GM04503 (cell line): Measurements from ENCODE around the gene SMIM35.
"Not testable (repeated sequence)": the region's sequence is repeated elsewhere in the genome, so short reads cannot be mapped to it uniquely, and the experiment has no call there.

Source experiments
- DNase-seq: peaks from one replicate; pipeline ENCODE4 v3.0.0-alpha.2; 2012; ENCODE audit warnings: low read depth

SMIM35 gene

GRCh38 chr11:118080296-118080695 lies 6.5 kb downstream of the SMIM35 start:
- DNase-seq = no peak

- no peak for DNase-seq
Observed at GRCh38 chr11:118079491-118079890, 7.3 kb downstream of the SMIM35 start.

GRCh38 chr11:118078911-118079411 lies 7.8 kb downstream of the SMIM35 start:
- no peak for DNase-seq

GRCh38 chr11:118076754-118077281 lies 9.9 kb downstream of the SMIM35 start, which contains the start of gene TMPRSS4:
TMPRSS4 (plus strand) TSS chr11:118077078; CDS start chr11:118077303, 225 bp downstream.
- DNase-seq = no peak

GRCh38 chr11:118074785-118075184 lies 12.0 kb downstream of the SMIM35 start:
- no peak for DNase-seq

GRCh38 chr11:118074091-118074685 lies 12.6 kb downstream of the SMIM35 start:
- no peak for DNase-seq

GRCh38 chr11:118073554-118073953 lies 13.2 kb downstream of the SMIM35 start:
- no peak for DNase-seq

GRCh38 chr11:118071416-118072030 lies 15.2 kb downstream of the SMIM35 start:
- no peak for DNase-seq

GRCh38 chr11:118068945-118069612 lies 17.7 kb downstream of the SMIM35 start:
- DNase-seq = no peak

- DNase-seq = no peak
Observed at GRCh38 chr11:118068206-118068944, 18.4 kb downstream of the SMIM35 start.

GRCh38 chr11:118067006-118067405 lies 19.8 kb downstream of the SMIM35 start:
- no peak for DNase-seq

GRCh38 chr11:118065384-118065783 lies 21.4 kb downstream of the SMIM35 start:
- DNase-seq = no peak

- no peak for DNase-seq
Observed at GRCh38 chr11:118064956-118065355, 21.8 kb downstream of the SMIM35 start.

GRCh38 chr11:118062631-118063030 lies 24.1 kb downstream of the SMIM35 start:
- DNase-seq = not testable (repeated sequence)

- DNase-seq = not testable (repeated sequence)
Observed at GRCh38 chr11:118062181-118062580, 24.6 kb downstream of the SMIM35 start.

GRCh38 chr11:118061586-118062125 lies 25.1 kb downstream of the SMIM35 start:
- DNase-seq = no peak

- DNase-seq = no peak
Observed at GRCh38 chr11:118060869-118061268, 25.9 kb downstream of the SMIM35 start.

- DNase-seq = no peak
Observed at GRCh38 chr11:118060081-118060661, 26.6 kb downstream of the SMIM35 start.

GRCh38 chr11:118059246-118059940 lies 27.4 kb downstream of the SMIM35 start:
- no peak for DNase-seq

GRCh38 chr11:118058311-118059245 lies 28.2 kb downstream of the SMIM35 start:
- DNase-seq = no peak
